Rectal smooth muscle tissue (tissue), 1 donor: ENCODE measurements around the gene C1QC.

Experiments used
- H3K27ac ChIP-seq: one replicate; pipeline ENCODE4 v1.7.0; 2013; ENCODE audit warnings: low read depth, low read length, inconsistent platforms
- H3K27me3 ChIP-seq: one replicate; pipeline ENCODE4 v1.7.0; 2013; ENCODE audit warnings: low read length; ENCODE audit not compliant: control insufficient read depth, insufficient read depth
- H3K36me3 ChIP-seq: one replicate; pipeline ENCODE4 v1.7.0; 2013; ENCODE audit warnings: low read length; ENCODE audit not compliant: control insufficient read depth, insufficient read depth
- H3K4me1 ChIP-seq: one replicate; pipeline ENCODE4 v1.7.0; 2013; ENCODE audit warnings: low read length; ENCODE audit not compliant: control insufficient read depth, insufficient read depth
- H3K4me3 ChIP-seq: one replicate; pipeline ENCODE4 v1.7.0; 2013; ENCODE audit warnings: low read length
- H3K9ac ChIP-seq: one replicate; pipeline ENCODE4 v1.7.0; 2013; ENCODE audit warnings: low read length

The C1QC gene

DNA sequence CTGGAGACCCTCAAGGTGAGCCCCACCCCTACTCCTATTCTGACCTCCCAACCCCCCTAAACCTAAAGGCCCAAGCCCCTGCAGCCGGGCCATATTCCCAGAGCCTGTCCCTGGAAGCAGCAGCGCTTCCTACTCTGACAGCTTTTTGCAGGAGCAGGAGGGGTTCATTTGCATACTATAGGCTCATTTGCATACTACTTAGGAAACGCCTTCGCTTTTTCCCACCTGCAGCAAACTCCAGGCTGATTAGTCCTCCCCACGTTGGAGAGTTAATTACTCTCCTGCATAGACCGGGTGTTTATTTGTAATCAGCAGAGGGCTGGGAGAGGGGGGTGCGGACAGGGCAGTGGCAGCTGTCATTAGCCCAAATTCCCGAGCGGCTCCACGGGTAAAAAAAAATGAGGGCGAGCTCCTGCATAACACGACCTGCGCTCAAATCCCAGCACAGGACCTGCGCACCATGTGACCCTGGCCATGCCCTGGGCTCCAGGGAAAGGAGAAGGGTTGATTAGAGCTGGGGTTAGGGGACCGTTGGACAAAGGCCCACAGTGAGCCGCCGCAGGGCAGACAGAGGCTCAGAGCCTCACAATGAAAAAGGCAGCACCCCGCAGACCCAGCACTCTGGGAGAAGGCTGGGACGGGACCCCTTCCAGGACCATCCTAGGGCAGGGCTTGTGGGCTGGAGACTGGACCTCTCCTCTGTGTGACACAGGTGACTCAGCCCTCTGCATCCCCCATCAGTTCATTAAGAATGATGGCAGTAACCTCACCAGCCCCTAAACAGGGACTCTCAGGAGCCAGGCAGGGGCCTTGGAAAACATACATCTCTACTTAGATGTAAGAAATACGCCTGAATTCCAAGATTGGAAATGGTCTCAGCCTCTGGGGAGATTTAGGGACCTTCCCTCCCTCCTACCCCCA, 16.9 kb upstream of the C1QC start:
- Histone ChIP-seq H3K9ac (no peak overlapping the region), H3K36me3 (no peaks in the 10 kb centered on the region), H3K27me3 (peaks cover 4% of the 10 kb centered on the region), H3K27ac (no peak overlapping the region), H3K4me3 (no peak overlapping the region), H3K4me1 (no peaks in the 10 kb centered on the region)

DNA sequence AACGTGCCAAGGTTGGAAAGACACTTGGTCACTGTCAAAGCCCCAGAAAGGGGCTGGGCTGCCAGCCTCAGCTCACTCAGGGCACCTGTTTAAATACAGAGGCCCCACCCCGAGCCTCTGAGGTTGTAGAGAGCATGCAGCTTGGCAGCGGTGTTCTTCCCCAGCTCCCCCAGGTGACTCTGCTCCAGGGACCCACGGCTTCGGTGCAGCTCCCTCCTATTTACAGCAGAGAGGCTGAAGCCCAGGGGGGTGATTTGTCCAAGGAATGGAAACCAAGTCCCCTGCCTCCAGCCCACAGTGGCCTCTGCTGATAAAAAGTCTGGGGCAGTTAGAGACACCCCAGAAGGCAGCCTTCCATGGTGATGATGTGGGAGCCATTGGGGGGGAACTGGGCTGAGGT, 16.1 kb upstream of the C1QC start:
- no peak overlapping the region for H3K4me3 ChIP-seq
- no peak overlapping the region for H3K9ac ChIP-seq
- no peaks in the 10 kb centered on the region for H3K4me1 ChIP-seq
- no peaks in the 10 kb centered on the region for H3K36me3 ChIP-seq
- H3K27ac ChIP-seq, result no peak overlapping the region
- peaks cover 4% of the 10 kb centered on the region for H3K27me3 ChIP-seq

DNA sequence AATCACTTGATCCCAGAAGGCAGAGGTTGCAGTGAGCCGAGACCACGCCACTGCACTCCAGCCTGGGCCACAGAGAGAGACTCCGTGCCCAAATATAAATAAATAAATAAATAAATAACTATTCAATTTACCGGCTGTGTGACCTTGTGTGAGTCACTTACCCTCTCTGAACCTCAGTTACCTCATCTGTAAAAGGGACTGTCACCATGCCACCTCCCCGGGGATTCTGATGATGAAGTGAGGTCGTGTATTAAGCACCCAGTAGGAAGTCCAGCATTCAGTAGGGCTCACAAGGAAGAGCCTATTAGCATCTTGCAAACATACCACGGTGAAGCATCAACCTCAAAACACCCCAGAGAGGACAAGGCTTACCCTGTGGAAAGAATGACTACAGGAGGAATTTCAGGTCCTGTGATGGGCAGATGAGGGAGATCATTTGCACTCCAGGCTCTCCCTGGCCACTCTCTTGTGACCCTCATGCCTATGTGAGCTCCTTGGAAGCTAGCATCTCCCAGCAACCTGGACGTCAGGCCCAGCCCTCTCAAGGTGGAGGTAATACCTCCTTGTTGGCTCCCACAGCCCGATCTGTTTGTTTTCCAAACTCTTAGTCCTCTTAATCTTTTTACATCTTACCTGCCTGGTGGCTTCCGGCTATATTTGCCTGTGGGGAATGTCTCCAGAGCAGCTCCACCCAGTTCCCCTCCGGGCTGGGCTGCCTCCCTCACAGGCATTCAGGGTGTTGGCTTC, 14.6 kb upstream of the C1QC start:
- H3K27me3 ChIP-seq, result peaks cover 4% of the 10 kb centered on the region

DNA sequence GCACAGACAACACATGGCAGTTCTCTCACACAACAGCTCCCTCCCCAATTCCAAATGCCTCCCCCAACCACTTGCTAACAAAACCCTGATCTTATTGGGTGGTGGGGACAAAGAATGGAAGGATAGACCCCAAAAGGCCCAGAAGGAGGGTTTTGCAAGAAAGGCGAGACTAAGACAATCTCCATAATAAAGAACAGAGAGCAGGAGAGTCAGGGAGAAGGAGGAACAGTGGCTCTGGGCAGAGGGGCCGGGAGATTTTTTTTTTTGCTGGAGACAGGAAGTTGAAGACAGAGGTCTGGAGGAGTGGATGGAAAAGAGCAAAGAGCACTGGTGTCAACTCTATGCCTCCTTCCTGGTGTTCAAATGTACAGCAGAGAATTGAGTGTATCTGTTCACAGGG, 13.5 kb upstream of the C1QC start:
- no peaks in the 10 kb centered on the region for H3K4me1 ChIP-seq
- H3K27ac ChIP-seq, result no peak overlapping the region
- no peak overlapping the region for H3K9ac ChIP-seq
- H3K4me3 ChIP-seq, result no peak overlapping the region
- peaks cover 4% of the 10 kb centered on the region for H3K27me3 ChIP-seq
- no peaks in the 10 kb centered on the region for H3K36me3 ChIP-seq

More for the DNA sequence above, 14.6 kb upstream of the C1QC start:
- Histone ChIP-seq H3K4me3 (no peak overlapping the region), H3K9ac (no peak overlapping the region), H3K27ac (no peak overlapping the region), H3K36me3 (no peaks in the 10 kb centered on the region), H3K4me1 (no peaks in the 10 kb centered on the region)

DNA sequence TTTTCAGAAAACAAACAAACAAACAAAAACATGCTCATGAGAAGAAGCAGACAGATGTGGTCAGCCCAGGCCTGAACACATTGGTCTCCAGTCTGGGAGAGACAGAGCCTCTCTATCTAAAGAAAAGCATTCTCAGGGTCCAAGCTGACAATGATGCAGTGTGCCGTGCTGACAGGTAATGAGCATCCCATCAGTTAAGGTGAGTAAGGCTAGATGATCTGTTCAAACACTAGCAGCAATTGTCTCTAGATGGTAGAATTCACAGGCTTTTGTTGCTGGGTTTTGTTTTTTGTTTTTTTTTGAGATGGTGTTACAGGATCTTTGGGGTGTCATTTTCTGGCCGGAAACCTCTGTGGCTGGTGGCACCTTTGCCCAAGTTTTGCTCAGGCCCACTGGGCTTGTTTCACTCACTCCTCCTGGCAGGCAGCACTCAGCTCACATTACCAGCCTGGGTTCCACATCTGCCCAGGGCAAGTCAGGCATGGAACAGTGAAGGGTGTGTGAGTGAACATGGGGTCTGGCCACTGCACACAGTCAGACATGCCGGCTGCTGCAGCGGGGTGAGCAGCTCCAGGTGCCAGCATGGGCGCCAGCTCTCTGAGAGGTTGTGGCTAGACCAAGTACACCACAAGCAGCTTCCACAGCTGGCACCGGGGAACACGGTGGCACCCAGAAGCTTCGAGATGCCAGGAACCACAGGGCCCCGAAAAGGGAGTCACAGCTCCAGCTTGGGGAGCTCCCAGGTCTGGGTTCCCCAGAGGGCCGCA, 9.6 kb upstream of the C1QC start:
- Histone ChIP-seq H3K27ac (no peak overlapping the region), H3K4me3 (no peak overlapping the region), H3K9ac (no peak overlapping the region), H3K36me3 (no peaks in the 10 kb centered on the region), H3K27me3 (no peaks in the 10 kb centered on the region), H3K4me1 (no peaks in the 10 kb centered on the region)

DNA sequence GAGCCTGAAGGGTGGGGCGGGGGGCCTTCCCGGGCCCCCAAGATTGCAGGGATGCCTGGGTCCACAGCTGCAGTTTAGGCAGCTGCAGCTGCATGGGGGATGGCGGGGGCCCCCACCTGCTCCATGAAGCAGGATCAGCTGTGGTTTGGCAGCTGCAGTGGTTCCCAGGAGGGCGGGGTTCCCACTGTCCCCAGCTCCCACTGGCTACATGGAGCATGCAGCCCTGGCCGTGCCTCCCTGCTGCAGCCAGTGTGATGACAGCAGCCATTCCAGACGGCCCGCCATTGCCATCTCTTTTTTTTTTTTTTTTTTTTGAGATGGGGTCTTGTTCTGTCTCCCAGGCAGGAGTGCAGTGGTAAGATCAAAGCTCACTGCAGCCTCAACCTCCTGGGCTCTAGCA, 8.0 kb upstream of the C1QC start:
- Histone ChIP-seq H3K27ac (no peak overlapping the region), H3K4me1 (no peaks in the 10 kb centered on the region), H3K36me3 (no peaks in the 10 kb centered on the region), H3K4me3 (no peak overlapping the region), H3K9ac (no peak overlapping the region), H3K27me3 (no peaks in the 10 kb centered on the region)

DNA sequence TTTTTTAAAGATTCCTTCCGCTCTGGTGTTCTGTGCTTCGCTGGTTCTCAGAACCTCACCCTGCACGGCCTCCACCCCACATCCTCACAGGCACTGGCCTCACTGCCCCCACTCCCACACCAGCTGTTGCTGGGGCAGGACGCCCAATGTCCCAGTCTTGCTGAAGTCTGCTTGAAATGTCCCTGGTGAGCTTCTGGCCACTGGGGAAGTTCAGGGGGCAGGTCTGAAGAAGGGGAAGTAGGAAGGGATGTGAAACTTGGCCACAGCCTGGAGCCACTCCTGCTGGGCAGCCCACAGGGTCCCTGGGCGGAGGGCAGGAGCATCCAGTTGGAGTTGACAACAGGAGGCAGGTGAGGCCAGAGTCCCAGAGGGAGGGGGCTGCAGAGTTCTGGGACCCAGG, 7.1 kb upstream of the C1QC start, which contains the start of gene C1QA:
Gene C1QA (plus strand): TSS at position 276 of the 400 bp plus-strand sequence. CDS start 989 bp downstream, outside the sequence.
- Histone ChIP-seq H3K4me1 (no peaks in the 10 kb centered on the region), H3K27ac (no peak within 1 kb of the TSS), H3K27me3 (no peaks in the 10 kb centered on the region), H3K36me3 (no peaks in the 10 kb centered on the region), H3K4me3 (peak within 1 kb of the TSS; percentile 9), H3K9ac (no peak within 1 kb of the TSS)

DNA sequence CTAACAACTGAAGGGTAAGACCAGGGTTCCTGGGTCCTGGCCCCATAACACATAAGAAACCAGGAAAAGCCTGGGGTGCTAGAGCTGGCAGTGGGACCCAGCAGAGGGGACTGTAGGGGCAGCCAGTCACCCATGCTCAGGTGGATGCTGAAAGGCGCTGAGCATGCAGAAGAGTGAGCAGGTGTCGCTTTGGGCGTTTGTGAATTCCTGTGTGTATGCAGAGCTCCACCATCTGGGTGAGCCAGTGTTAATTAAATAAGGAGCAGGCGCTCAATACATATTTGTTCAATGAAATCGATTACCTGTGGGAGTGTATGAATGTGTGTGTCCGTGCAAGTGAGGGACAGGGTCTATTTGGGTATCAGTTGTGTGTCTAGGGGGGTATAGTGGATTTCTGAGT, 6.5 kb upstream of the C1QC start:
- Histone ChIP-seq H3K27ac (no peak overlapping the region), H3K36me3 (no peaks in the 10 kb centered on the region), H3K4me1 (no peaks in the 10 kb centered on the region), H3K4me3 (peak overlapping the region; percentile 9), H3K9ac (no peak overlapping the region), H3K27me3 (no peaks in the 10 kb centered on the region)

DNA sequence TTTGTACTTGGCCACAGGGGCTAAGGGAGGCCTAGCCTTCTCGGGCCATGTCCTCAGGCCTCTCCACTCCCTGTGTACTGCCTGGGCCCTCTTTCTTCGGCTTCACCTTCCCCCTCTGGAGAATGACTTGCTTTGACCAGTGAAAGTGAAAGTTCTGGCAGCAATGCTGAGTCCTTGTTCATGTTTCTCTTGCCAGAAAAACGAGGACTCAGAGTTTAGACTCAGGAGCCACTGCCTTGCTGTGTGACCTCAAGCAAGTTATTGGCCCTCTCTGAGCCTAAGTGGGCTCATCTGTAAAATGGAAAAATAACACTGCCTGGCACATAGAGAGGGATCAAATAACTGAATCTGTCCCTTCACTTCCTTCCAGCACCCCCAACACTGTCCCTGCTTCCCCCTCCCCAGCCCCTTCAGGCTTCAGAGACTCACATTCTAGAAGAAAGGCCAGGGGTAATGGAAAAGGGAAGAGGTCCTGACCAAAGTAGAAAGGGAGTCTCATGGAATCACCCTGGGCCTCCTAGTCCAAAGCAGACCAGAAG, 5.5 kb upstream of the C1QC start:
- Histone ChIP-seq H3K36me3 (no peaks in the 10 kb centered on the region), H3K4me1 (no peaks in the 10 kb centered on the region), H3K4me3 (no peak overlapping the region), H3K9ac (no peak overlapping the region), H3K27me3 (no peaks in the 10 kb centered on the region), H3K27ac (no peak overlapping the region)

DNA sequence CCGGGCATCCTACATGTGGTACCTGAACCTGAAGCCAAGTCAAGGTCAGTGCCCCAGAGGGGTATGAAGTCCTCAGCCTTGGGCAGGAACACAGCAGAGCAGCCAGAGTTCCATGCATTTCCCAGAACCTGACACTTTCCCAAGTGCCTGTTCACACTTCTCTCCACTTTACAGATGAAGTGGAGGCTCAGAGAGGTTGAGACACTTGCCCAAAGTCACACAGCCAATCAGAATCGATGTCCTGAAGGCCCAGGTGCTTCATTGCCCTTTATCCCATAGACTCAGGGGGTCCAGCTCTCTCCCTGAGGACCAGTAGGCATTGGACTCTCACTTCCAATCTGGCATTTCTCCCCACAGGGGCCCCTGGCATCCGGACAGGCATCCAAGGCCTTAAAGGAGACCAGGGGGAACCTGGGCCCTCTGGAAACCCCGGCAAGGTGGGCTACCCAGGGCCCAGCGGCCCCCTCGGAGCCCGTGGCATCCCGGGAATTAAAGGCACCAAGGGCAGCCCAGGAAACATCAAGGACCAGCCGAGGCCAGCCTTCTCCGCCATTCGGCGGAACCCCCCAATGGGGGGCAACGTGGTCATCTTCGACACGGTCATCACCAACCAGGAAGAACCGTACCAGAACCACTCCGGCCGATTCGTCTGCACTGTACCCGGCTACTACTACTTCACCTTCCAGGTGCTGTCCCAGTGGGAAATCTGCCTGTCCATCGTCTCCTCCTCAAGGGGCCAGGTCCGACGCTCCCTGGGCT, 4.8 kb upstream of the C1QC start:
- H3K27ac ChIP-seq, result no peak overlapping the region
- H3K4me1 ChIP-seq, result no peaks in the 10 kb centered on the region
- no peak overlapping the region for H3K9ac ChIP-seq
- H3K4me3 ChIP-seq, result no peak overlapping the region
- no peaks in the 10 kb centered on the region for H3K36me3 ChIP-seq
- no peaks in the 10 kb centered on the region for H3K27me3 ChIP-seq

DNA sequence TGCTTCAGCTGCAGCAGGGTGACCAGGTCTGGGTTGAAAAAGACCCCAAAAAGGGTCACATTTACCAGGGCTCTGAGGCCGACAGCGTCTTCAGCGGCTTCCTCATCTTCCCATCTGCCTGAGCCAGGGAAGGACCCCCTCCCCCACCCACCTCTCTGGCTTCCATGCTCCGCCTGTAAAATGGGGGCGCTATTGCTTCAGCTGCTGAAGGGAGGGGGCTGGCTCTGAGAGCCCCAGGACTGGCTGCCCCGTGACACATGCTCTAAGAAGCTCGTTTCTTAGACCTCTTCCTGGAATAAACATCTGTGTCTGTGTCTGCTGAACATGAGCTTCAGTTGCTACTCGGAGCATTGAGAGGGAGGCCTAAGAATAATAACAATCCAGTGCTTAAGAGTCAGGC, 4.1 kb upstream of the C1QC start:
- H3K27ac ChIP-seq, result no peak overlapping the region
- H3K4me1 ChIP-seq, result no peaks in the 10 kb centered on the region
- no peak overlapping the region for H3K9ac ChIP-seq
- H3K36me3 ChIP-seq, result no peaks in the 10 kb centered on the region
- no peak overlapping the region for H3K4me3 ChIP-seq
- H3K27me3 ChIP-seq, result no peaks in the 10 kb centered on the region
